ENCODE measurements around the gene RASA2.

Gene RASA2

DNA sequence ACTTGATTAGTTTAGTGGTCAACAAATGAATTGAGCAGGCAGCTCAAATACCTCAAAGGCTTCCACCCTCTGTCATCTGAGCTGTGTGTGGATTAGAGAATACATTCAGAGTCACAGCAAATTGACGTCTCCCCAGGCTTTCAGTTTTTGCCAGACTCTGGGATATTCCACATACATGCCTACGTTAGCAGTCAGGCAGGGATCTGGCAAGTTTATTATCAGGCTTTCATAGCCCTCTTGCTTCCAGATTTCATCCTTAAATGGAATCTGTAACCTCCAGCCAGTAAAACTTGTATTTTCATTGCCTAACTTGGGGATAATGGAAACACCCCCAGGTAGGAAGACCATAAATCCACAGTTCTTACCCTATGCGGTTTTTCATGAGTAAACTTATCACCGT is 115.9 kb downstream of the RASA2 start:
- in situ Hi-C loops (cut with HindIII; ENCODE audit: low sequenced_read_pairs), result no loop called here
- H3K4me3 ChIP-seq (ENCODE audit: low read depth, low read length), result no peak overlapping the region
- TF ChIP-seq, protein P1, sequence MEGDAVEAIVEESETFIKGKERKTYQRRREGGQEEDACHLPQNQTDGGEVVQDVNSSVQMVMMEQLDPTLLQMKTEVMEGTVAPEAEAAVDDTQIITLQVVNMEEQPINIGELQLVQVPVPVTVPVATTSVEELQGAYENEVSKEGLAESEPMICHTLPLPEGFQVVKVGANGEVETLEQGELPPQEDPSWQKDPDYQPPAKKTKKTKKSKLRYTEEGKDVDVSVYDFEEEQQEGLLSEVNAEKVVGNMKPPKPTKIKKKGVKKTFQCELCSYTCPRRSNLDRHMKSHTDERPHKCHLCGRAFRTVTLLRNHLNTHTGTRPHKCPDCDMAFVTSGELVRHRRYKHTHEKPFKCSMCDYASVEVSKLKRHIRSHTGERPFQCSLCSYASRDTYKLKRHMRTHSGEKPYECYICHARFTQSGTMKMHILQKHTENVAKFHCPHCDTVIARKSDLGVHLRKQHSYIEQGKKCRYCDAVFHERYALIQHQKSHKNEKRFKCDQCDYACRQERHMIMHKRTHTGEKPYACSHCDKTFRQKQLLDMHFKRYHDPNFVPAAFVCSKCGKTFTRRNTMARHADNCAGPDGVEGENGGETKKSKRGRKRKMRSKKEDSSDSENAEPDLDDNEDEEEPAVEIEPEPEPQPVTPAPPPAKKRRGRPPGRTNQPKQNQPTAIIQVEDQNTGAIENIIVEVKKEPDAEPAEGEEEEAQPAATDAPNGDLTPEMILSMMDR (IDR thresholded peaks at IDR 0.05; ENCODE audit: low read depth, low read length, missing control alignments), result no peak
- no peak for DNase-seq (ENCODE audit: low read depth)

DNA sequence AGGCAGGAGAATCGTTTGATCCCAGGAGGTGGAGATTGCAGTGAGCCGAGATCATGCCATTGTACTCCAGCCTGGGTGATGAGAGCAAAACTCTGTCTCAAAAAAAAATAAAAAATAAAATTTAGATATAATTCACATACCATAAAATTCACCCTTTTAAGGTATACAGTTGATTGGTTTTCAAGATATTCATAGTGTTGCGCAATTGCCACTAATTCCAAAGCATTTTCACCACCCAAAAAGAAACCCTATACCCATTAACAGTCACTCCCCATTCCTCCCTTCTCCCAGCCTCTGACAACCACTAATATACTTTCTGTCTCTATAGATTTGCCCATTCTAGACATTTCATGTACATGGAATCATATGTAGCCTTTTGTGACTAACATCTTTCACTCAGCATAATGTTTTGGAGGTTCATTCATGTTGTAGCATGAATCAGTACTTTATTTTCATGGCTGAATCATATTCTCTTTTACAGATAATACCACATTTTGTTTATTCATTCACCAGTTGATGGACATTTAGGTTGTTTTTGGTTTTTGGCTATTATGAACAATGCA is 116.7 kb downstream of the RASA2 start:
- no peak overlapping the region for H3K4me3 ChIP-seq (ENCODE audit: low read depth, low read length)
- no peak for DNase-seq (ENCODE audit: low read depth)
- TF ChIP-seq, protein P1 (IDR thresholded peaks at IDR 0.05; ENCODE audit: low read depth, low read length, missing control alignments), result no peak
- in situ Hi-C loops (cut with HindIII; ENCODE audit: low sequenced_read_pairs), result no loop called here

DNA sequence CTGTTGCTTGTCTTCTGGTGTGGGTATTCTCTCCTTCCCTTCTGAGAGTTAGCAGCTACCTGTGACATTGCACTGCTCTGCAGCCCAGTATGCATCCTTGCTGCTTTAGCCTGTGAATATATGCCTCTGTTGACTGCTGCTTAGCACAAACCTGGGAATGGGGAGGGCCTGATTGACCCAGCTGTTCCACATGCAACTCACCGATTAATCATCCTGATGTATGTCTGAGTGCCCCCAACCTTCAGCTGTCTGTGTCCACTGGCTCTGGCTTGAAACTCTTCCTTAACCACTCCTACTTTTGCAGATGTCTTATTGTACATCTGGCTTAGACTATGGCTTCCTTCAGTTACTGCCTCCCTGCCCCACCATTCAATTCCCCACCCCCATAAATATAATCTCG is 119.1 kb downstream of the RASA2 start:
- TF ChIP-seq, protein P1 (IDR thresholded peaks at IDR 0.05; ENCODE audit: low read depth, low read length, missing control alignments), result no peak
- no peak overlapping the region for H3K4me3 ChIP-seq (ENCODE audit: low read depth, low read length)
- no peak for DNase-seq (ENCODE audit: low read depth)
- in situ Hi-C loops (cut with HindIII; ENCODE audit: low sequenced_read_pairs), result no loop called here

DNA sequence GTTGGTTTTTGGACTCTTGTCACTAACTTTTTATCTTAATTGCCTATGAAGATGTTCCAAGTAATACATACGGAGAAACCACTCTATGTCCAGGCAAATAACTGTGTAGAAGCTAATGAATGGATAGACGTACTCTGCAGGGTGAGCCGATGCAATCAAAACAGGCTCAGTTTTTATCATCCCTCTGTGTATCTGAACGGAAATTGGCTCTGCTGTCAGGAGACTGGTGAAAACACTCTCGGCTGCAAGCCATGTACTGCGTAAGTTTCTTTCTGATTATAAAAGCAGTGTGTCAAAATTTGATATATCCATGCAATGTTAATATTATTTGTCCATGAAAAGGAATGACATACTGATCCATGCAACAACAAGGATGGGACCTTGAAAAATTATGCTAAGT is 121.6 kb downstream of the RASA2 start:
- DNase-seq (ENCODE audit: low read depth), result no peak
- TF ChIP-seq, protein P1 (IDR thresholded peaks at IDR 0.05; ENCODE audit: low read depth, low read length, missing control alignments), result no peak
- in situ Hi-C loops (cut with HindIII; ENCODE audit: low sequenced_read_pairs), result no loop called here
- no peak overlapping the region for H3K4me3 ChIP-seq (ENCODE audit: low read depth, low read length)

DNA sequence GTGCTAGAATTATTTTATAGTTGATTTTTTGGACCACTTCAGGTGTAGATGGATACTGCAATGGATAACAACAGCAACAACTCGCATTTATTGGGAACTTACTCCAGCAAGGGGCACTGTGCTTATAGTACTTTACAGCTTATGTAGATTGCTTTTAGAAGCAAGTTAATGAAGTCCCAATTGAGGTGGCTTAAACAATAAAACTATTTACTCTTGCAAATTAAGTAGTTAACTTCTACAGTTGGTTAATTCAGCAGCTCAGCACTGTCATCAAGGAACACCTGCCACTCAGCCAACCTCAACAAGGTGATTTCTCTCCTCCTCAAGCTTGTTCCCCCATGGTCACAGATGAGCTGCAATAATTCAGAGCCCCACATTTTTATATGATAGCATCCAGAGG is 124.1 kb downstream of the RASA2 start:
- H3K4me3 ChIP-seq (ENCODE audit: low read depth, low read length), result no peak overlapping the region
- no peak for DNase-seq (ENCODE audit: low read depth)
- TF ChIP-seq, protein P1 (IDR thresholded peaks at IDR 0.05; ENCODE audit: low read depth, low read length, missing control alignments), result no peak
- in situ Hi-C loops (cut with HindIII; ENCODE audit: low sequenced_read_pairs), result no loop called here

DNA sequence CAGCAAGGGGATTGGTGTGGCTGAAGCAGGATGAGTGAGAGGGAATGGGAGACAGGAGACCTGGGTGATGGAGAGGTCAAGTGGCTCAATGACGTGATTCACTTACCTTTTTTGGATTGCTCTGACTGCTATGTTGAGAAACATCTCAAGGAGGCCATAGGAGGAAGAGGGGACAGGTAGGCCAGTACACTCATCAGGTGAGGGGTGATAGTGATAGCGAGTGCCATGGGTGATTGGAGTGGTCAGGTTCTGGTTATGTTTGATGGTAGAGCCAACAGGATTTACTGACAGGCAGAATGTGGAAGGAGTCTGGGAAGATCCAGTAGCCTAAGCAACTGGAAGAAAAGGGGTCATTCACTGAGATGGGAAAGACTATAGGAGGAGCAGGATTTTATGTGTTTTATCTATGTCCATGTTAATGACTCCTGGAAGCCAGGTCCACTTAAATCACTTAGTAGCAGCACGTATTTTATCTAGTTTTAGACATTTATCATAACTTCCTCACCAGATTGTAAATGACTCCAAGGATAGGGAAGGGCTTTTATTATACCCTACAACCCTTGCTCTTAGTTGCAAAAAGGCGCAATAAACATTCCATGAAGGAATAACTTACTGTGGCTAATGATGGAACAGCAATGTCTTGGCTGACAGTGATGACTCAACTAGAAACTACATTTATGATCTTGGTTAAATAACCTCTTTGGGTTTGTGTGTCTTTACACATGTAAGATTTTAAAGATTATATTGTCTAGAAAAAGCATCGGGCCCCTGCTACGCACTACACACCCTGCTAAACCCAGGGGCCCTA is 131.5 kb downstream of the RASA2 start:
- TF ChIP-seq, protein P1 (IDR thresholded peaks at IDR 0.05; ENCODE audit: low read depth, low read length, missing control alignments), result no peak
- DNase-seq (ENCODE audit: low read depth), result no peak
- no peak overlapping the region for H3K4me3 ChIP-seq (ENCODE audit: low read depth, low read length)
- in situ Hi-C loops (cut with HindIII; ENCODE audit: low sequenced_read_pairs), result no loop called here

All from astrocyte of the cerebellum (primary cell).